Epithelial cell of prostate (primary cell): ENCODE measurements around the gene CR2.
"Not testable (repeated sequence)": the region's sequence is repeated elsewhere in the genome, so short reads cannot be mapped to it uniquely, and the experiment has no call there.

Source experiments
- DNase-seq: peaks from one replicate; pipeline ENCODE4 v3.0.0-alpha.2; 2011; ENCODE audit warnings: low read depth, low spot score
- H3K27ac ChIP-seq: fragments of 450-650 bp; 2 replicates; pipeline ENCODE4 v1.5.1; 2017; ENCODE audit warnings: mild to moderate bottlenecking

The CR2 gene

DNA sequence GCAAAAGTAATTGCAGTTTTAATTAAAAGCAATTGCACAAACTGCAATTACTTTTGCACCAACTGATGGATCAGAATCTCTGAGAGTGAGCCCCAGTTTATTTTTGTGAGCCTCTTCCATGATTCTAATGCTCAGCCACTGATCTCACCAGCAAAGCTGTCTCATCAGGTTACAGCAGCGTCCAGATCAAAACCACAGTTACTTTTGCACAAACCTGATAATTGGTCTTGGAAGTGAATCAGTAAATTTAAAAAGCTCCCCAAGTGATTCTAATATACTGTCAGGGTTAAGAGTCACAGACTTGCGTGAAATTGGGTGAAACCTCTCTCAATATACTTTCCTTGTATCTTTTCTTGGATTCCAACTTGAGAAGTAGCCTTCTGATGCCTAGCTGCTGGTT lies 13.5 kb upstream of the CR2 start:
- H3K27ac ChIP-seq = no peak overlapping the region
- no peak for DNase-seq

- DNase-seq = no peak
Measured at GRCh38 chr1:207444514-207445217, 9.5 kb upstream of the CR2 start.

DNA sequence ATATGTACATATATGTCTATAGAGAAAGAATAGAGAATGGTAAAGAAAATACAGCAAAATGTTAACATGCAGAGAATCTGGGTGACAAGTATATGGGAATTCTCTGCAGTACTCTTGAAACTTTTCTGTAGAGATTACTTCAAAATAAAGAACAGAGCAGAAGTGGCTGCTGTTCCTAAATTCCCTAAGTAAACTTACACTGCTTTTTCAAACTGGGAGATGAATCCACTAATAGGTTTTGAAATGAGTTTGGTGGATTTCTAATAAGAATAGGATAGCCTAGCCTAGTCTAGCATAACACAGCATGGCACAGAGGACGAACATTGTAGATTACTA lies 450 bp upstream of the CR2 start:
- no peak for DNase-seq
- H3K27ac ChIP-seq = no peak overlapping the region

More at GRCh38 chr1:207444514-207445217, 9.5 kb upstream of the CR2 start:
- H3K27ac ChIP-seq = no peak overlapping the region

- DNase-seq = no peak
- no peak overlapping the region for H3K27ac ChIP-seq
Measured at GRCh38 chr1:207455183-207455754, 1.1 kb downstream of the CR2 start.

GRCh38 chr1:207458414-207458813 lies 4.3 kb downstream of the CR2 start:
- no peak overlapping the region for H3K27ac ChIP-seq
- DNase-seq = no peak

- no peak overlapping the region for H3K27ac ChIP-seq
- DNase-seq = no peak
Measured at GRCh38 chr1:207459008-207459407, 4.9 kb downstream of the CR2 start.

DNA sequence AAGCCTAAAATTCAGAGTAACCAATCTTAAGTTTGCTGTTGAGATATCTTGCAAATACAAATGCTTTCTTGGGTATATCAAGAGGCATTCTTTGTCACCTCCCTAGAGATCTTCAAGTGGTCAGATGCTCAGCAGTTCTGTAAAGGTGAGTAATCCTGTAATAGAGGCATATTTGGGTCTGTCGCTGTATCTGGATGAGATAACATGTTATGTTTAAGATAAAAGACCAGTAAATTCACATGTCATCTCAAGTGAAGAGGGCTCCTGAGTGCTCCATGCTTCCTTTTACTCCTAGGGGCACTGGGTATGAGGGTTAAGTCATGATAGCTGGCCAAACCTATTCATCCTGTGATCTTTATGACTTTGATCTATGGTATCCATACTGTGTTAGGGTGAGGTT lies 7.5 kb downstream of the CR2 start:
- no peak for DNase-seq
- no peak overlapping the region for H3K27ac ChIP-seq

DNA sequence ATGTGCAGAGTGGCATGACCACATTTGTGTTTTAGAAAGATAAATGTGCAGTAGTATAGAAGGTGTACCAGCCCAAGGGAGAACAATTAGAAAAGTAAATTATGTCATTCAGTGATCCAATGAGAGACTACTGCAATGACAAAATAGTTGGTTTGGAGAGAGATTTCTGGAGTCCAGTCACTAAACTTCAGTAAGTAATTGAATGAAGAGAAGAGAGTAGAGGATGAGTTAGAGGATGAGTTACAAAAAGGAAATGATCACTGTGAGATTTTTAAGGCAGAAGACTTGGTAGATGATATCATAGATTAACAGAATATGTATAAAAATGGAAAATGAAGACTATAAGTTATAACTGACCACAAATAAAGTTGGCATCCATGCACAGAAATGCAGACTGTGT lies 8.4 kb downstream of the CR2 start:
- no peak for DNase-seq

DNA sequence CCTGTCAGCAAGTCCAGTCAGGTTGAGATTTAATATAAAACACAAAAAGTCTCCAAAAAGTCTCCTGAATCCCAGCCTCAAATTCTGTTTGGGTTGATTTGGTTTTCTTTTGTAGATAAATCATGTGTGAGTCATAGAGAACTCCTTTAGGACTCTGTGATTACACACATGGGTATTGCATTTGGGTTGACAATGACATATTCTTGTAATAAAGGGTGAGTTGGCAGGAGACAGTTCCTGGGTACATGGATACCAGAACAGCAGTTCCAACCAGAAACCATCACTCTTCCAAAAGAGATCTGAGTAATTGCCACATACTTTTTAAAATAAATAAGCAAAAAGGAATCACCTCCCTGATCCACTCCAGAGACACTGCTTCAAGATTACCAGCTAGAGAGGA lies 8.9 kb downstream of the CR2 start:
- no peak for DNase-seq
- no peak overlapping the region for H3K27ac ChIP-seq

More for the DNA sequence above, 8.4 kb downstream of the CR2 start:
- H3K27ac ChIP-seq = no peak overlapping the region

DNA sequence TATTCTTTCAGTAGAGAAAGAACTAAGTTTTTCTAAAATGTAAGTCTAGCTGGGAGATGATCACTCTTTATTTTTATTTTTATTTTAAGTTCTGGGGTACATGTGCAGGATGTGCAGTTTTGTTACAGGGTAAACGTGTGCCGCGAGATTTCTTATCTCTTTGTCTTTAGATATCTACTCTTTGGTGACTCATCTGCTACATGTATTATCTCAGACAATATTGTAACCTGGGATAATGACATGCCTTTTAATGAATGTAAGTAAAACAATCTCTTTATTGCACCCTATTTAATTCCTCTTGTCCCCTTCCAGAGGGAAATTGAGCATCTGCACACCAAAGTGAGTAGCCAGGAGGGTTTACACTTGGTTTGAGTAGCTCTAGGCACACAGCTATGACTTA lies 9.4 kb downstream of the CR2 start:
- no peak for DNase-seq
- no peak overlapping the region for H3K27ac ChIP-seq

GRCh38 chr1:207470927-207471326 lies 16.8 kb downstream of the CR2 start:
- no peak for DNase-seq
- no peak overlapping the region for H3K27ac ChIP-seq

DNA sequence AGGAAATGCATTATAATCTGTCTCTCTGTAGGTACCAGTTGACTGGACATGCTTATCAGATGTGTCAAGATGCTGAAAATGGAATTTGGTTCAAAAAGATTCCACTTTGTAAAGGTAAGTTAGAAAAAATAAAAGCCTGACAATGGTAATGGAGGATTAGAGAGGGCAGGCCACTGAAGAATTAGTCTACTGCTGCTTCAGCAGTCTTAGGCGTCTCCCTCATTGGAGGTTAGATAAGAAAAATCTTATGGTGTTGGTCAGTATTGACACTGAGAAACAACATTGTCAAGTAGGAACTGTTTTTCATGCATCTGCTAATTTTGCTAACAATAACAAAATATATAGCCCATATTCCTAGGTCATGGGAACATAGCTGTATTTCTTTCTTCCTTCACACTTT lies 20.1 kb downstream of the CR2 start:
- H3K27ac ChIP-seq = no peak overlapping the region
- no peak for DNase-seq

- no peak overlapping the region for H3K27ac ChIP-seq
- DNase-seq = no peak
Measured at GRCh38 chr1:207486198-207486597, 32.1 kb downstream of the CR2 start.

- H3K27ac ChIP-seq = no peak overlapping the region
- DNase-seq = no peak
Measured at GRCh38 chr1:207487636-207488035, 33.5 kb downstream of the CR2 start.

GRCh38 chr1:207493212-207493611 lies 39.1 kb downstream of the CR2 start:
- no peak overlapping the region for H3K27ac ChIP-seq
- no peak for DNase-seq

DNA sequence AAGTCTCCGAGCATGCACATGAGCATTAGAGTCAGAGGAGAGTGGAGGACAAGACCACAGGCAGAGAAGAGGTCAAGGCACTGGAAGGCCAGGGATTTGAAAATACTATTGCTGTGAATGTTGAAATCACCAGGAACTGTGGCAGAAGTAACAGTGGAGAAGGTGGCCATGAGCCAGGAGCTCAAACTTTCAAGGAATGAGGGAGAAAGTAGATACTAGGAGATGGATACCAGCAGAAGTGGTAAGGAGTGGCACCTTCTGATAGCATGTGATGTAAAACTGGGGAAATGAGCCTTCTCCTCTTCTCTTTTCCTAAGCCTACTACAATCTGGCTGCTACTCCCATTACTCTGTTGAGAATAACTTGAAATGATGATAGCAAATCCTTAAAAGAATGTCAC lies 40.0 kb downstream of the CR2 start:
- H3K27ac ChIP-seq = no peak overlapping the region
- DNase-seq = no peak

- H3K27ac ChIP-seq, DNase-seq: not testable (repeated sequence)
Measured at GRCh38 chr1:207495281-207495680, 41.2 kb downstream of the CR2 start.

GRCh38 chr1:207495801-207496792 lies 42.0 kb downstream of the CR2 start, which contains the start of gene CR1:
TSS of gene CR1 (plus strand) at chr1:207496157. CDS start at chr1:207496268, 111 bp downstream.
- DNase-seq = no peak
- H3K27ac ChIP-seq = no peak within 1 kb of the TSS

DNA sequence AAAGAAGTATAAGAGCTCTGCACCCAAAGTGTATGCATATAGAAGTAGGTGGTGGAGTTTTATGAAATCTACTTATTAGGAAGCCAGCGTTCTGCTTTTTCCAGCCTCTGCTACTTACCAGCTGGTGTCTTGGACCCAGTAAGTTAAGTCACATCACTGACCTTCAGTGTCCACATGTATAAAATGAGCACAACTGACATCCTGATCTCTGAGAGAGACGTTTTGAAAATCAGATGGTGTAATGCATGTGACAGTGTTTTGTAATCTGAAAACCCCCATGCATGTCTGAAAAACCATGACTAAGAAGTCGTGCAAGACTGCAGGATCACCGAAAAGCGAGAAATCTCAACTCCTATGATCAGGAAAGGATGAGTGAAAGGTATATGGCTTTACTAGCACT lies 43.8 kb downstream of the CR2 start:
- DNase-seq = no peak
- H3K27ac ChIP-seq = no peak overlapping the region

GRCh38 chr1:207499573-207499972 lies 45.4 kb downstream of the CR2 start:
- DNase-seq = no peak
- H3K27ac ChIP-seq = no peak overlapping the region

- DNase-seq = no peak
- H3K27ac ChIP-seq = no peak overlapping the region
Measured at GRCh38 chr1:207500306-207500705, 46.2 kb downstream of the CR2 start.
